Measurements from ENCODE around the gene CACNA2D4.

CACNA2D4 gene

GRCh38 chr12:1933342-1934051 lies 15.0 kb upstream of the CACNA2D4 start:
- peak; percentile 12 for DNase-seq

GRCh38 chr12:1932264-1932777 lies 13.9 kb upstream of the CACNA2D4 start:
- DNase-seq = no peak

GRCh38 chr12:1931642-1932041 lies 13.2 kb upstream of the CACNA2D4 start:
- DNase-seq = no peak

GRCh38 chr12:1930803-1931597 lies 12.5 kb upstream of the CACNA2D4 start:
- DNase-seq = no peak

- no peak for DNase-seq
Measured at GRCh38 chr12:1929985-1930802, 11.7 kb upstream of the CACNA2D4 start.

GRCh38 chr12:1929241-1929984 lies 11.0 kb upstream of the CACNA2D4 start:
- no peak for DNase-seq

- peak; percentile 12 for DNase-seq
Measured at GRCh38 chr12:1928439-1929121, 10.1 kb upstream of the CACNA2D4 start.

- peak; percentile 4 for DNase-seq
Measured at GRCh38 chr12:1927751-1928351, 9.4 kb upstream of the CACNA2D4 start.

- peak; percentile 16 for DNase-seq
Measured at GRCh38 chr12:1927051-1927680, 8.7 kb upstream of the CACNA2D4 start.

GRCh38 chr12:1926251-1926657 lies 7.8 kb upstream of the CACNA2D4 start:
- peak; percentile 13 for DNase-seq

- peak; percentile 11 for DNase-seq
Measured at GRCh38 chr12:1925684-1926006, 7.2 kb upstream of the CACNA2D4 start.

- peak; percentile 16 for DNase-seq
Measured at GRCh38 chr12:1924996-1925683, 6.7 kb upstream of the CACNA2D4 start.

- peak; percentile 8 for DNase-seq
Measured at GRCh38 chr12:1922985-1923384, 4.5 kb upstream of the CACNA2D4 start.

GRCh38 chr12:1922075-1922709 lies 3.7 kb upstream of the CACNA2D4 start:
- DNase-seq = peak; percentile 14

- DNase-seq = peak; percentile 18
Measured at GRCh38 chr12:1920971-1921370, 2.5 kb upstream of the CACNA2D4 start.

GRCh38 chr12:1920436-1920835 lies 2.0 kb upstream of the CACNA2D4 start:
- DNase-seq = peak; percentile 11

GRCh38 chr12:1919763-1920162 lies 1.3 kb upstream of the CACNA2D4 start:
- DNase-seq = no peak

- DNase-seq = peak; percentile 16
Measured at GRCh38 chr12:1919284-1919683, 832 bp upstream of the CACNA2D4 start.

- DNase-seq = peak; percentile 12
Measured at GRCh38 chr12:1918884-1919236, 408 bp upstream of the CACNA2D4 start.

Data from stimulated activated CD8-positive, alpha-beta memory T cell treated with anti-CD3 and anti-CD28 coated beads, Interleukin-4, amount 100 ng/mL, for 48 hours (primary cell).